WTC11 (cell line): ENCODE results near the gene PPP1CB. TPM values are rescaled to one million over a fixed set of nuclear protein-coding genes. Genes with fewer than 3 reads are reported as not detected.

Experiments
- ATAC-seq: fragments of 200-7000 bp; cut with Tn5 transposase; 2 replicates; pipeline ENCODE4 v1.10.0; 2021; ENCODE audit warnings: mild to moderate bottlenecking, moderate library complexity
- CTCF ChIA-PET: fragments of 300-600 bp; sonication (Branson Sonifier 250); formaldehyde crosslinking; loops from one replicate; lab custom pipeline; 2021; ENCODE audit warnings: antibody characterized with exemption; lab: Charles Lee
- POLR2A ChIA-PET: fragments of 350-600 bp; sonication (Branson Sonifier 250); formaldehyde crosslinking; loops from one replicate; lab custom pipeline; 2021; ENCODE audit warnings: antibody characterized with exemption; lab: Charles Lee
- DNase-seq: peaks from one replicate; pipeline ENCODE4 v3.0.0; 2021; ENCODE audit warnings: low spot score
- H3K27ac Mint-ChIP-seq: 2 replicates; pipeline ENCODE4 v1.8.0; 2021; ENCODE audit warnings: mixed read lengths
- H3K27me3 Mint-ChIP-seq: 2 replicates; pipeline ENCODE4 v1.8.0; 2021; ENCODE audit warnings: low read depth, mild to moderate bottlenecking, moderate library complexity, mixed read lengths
- H3K36me3 Mint-ChIP-seq: 2 replicates; pipeline ENCODE4 v1.8.0; 2021; ENCODE audit warnings: mixed read lengths
- H3K4me1 Mint-ChIP-seq: 2 replicates; pipeline ENCODE4 v1.8.0; 2022; ENCODE audit warnings: mixed read lengths
- H3K4me3 Mint-ChIP-seq: 2 replicates; pipeline ENCODE4 v1.8.0; 2021; ENCODE audit warnings: mild to moderate bottlenecking, moderate library complexity, mixed read lengths
- H3K9me3 Mint-ChIP-seq: 2 replicates; pipeline ENCODE4 v1.8.0; 2021; ENCODE audit warnings: mixed read lengths
- ATF1 ChIP-seq: sonication (generic); formaldehyde crosslinking; IDR thresholded peaks from 2 replicates; pipeline ENCODE4 v1.8.1; 2023; ENCODE audit warnings: mild to moderate bottlenecking, moderate library complexity, missing genetic modification reagents
- GABPB1 ChIP-seq: sonication (generic); formaldehyde crosslinking; IDR thresholded peaks from 2 replicates; pipeline ENCODE4 v1.8.1; 2023; ENCODE audit warnings: mild to moderate bottlenecking, missing genetic modification reagents
- IRF2 ChIP-seq: sonication (generic); formaldehyde crosslinking; IDR thresholded peaks from 2 replicates; pipeline ENCODE4 v1.8.0; 2022; ENCODE audit warnings: low read depth, missing genetic modification reagents, borderline replicate concordance
- KAT7 ChIP-seq: sonication (generic); formaldehyde crosslinking; IDR thresholded peaks from 2 replicates; pipeline ENCODE4 v1.8.1; 2023; ENCODE audit warnings: missing genetic modification reagents, mild to moderate bottlenecking, borderline replicate concordance
- MYBL2 ChIP-seq: sonication (generic); formaldehyde crosslinking; IDR thresholded peaks from 2 replicates; pipeline ENCODE4 v1.8.1; 2023; ENCODE audit warnings: mild to moderate bottlenecking, moderate library complexity, missing genetic modification reagents
- NR3C1 ChIP-seq: sonication (generic); formaldehyde crosslinking; conservative IDR thresholded peaks from 2 replicates; pipeline ENCODE4 v1.8.1; 2023; ENCODE audit warnings: low read depth, mild to moderate bottlenecking, missing genetic modification reagents
- RELA ChIP-seq: sonication (generic); formaldehyde crosslinking; IDR thresholded peaks from 2 replicates; pipeline ENCODE4 v1.8.1; 2022; ENCODE audit warnings: missing genetic modification reagents, mild to moderate bottlenecking, borderline replicate concordance
- SMAD3 ChIP-seq: sonication (generic); formaldehyde crosslinking; IDR thresholded peaks from 2 replicates; pipeline ENCODE4 v1.8.0; 2022; ENCODE audit warnings: missing genetic modification reagents, mild to moderate bottlenecking, borderline replicate concordance
- SMAD4 ChIP-seq: sonication (generic); formaldehyde crosslinking; IDR thresholded peaks from 2 replicates; pipeline ENCODE4 v1.8.0; 2022; ENCODE audit warnings: mild to moderate bottlenecking, missing genetic modification reagents
- TEAD1 ChIP-seq: sonication (generic); formaldehyde crosslinking; IDR thresholded peaks from 2 replicates; pipeline ENCODE4 v1.8.0; 2022; ENCODE audit warnings: mild to moderate bottlenecking, missing genetic modification reagents
- TP53 ChIP-seq: sonication (generic); formaldehyde crosslinking; IDR thresholded peaks from 2 replicates; pipeline ENCODE4 v1.8.1; 2023; ENCODE audit warnings: mild to moderate bottlenecking, missing genetic modification reagents
- ZNF219 ChIP-seq: sonication (generic); formaldehyde crosslinking; IDR thresholded peaks from 2 replicates; pipeline ENCODE4 v1.8.0; 2023; ENCODE audit warnings: missing genetic modification reagents, mild to moderate bottlenecking, borderline replicate concordance
- ZNF232 ChIP-seq: sonication (generic); formaldehyde crosslinking; IDR thresholded peaks from 2 replicates; pipeline ENCODE4 v1.8.0; 2022; ENCODE audit warnings: mild to moderate bottlenecking, missing genetic modification reagents
- total RNA-seq: library from RNA; stranded (reverse); gene quantifications from 3 replicates; pipeline ENCODE4 v1.2.3, GENCODE V29; 2021
- TF ChIP-seq, protein P1 (sequence below): sonication (generic); formaldehyde crosslinking; IDR thresholded peaks from 2 replicates; pipeline ENCODE4 v1.8.1; 2022; ENCODE audit warnings: low read depth, missing genetic modification reagents, borderline replicate concordance
- TF ChIP-seq, protein P2 (sequence below): sonication (generic); formaldehyde crosslinking; IDR thresholded peaks from 2 replicates; pipeline ENCODE4 v1.8.0; 2023; ENCODE audit warnings: missing genetic modification reagents
- TF ChIP-seq, protein P3 (sequence below): fragments of 250-450 bp; sonication (Bioruptor Pico); IDR thresholded peaks from 2 replicates; pipeline ENCODE4 v1.9.0; 2021; ENCODE audit warnings: mild to moderate bottlenecking, borderline replicate concordance
- TF ChIP-seq, protein P4 (sequence below): sonication (generic); formaldehyde crosslinking; IDR thresholded peaks from 2 replicates; pipeline ENCODE4 v1.8.1; 2023; ENCODE audit warnings: mild to moderate bottlenecking, missing genetic modification reagents, moderate library complexity
- TF ChIP-seq, protein P5 (sequence below): sonication (generic); formaldehyde crosslinking; IDR thresholded peaks from 2 replicates; pipeline ENCODE4 v1.8.1; 2023; ENCODE audit warnings: mild to moderate bottlenecking, missing genetic modification reagents, borderline replicate concordance
- TF ChIP-seq, protein P6 (sequence below): fragments of 250-450 bp; sonication (Bioruptor Pico); IDR thresholded peaks from 2 replicates; pipeline ENCODE4 v1.8.0; 2021; ENCODE audit warnings: mild to moderate bottlenecking

The PPP1CB gene
- total RNA-seq, 1 experiment from 2014 or later, result 133 TPM

DNA sequence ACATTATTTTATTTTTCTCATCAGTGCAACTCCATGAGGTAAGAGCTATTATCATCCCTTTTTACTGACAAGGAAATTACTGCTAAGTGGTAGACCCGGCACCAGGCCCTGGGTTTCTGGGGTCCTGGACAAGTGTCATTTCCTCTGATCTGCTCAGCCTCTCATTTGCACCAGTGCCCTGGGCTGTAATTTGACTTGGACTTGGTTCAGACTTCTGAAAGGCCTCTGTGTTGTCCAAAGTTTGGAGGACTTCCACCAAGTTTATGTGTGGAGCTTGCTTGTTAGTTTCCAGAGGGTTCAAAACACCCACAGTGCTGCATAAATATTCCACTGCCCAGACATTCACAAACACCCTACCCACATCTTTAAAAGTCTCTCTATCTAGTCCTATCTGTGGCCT, 44.0 kb upstream of the PPP1CB start:
- H3K36me3 Mint-ChIP-seq, result peaks cover 5% of the 10 kb centered on the region; the same call in 1 of the 2 replicates
- H3K27ac Mint-ChIP-seq, result no peak overlapping the region
- H3K27me3 Mint-ChIP-seq, result no peaks in the 10 kb centered on the region; the same call in 1 of the 2 replicates
- TF ChIP-seq GABPB1 (CRISPR knock-in tag) (no peak), TP53 (no peak), IRF2 (CRISPR knock-in tag) (no peak), NR3C1 (CRISPR knock-in tag) (no peak), ATF1 (CRISPR knock-in tag) (no peak), MYBL2 (CRISPR knock-in tag) (no peak), SMAD3 (no peak), ZNF232 (CRISPR knock-in tag) (no peak)
- TF ChIP-seq, protein P1, sequence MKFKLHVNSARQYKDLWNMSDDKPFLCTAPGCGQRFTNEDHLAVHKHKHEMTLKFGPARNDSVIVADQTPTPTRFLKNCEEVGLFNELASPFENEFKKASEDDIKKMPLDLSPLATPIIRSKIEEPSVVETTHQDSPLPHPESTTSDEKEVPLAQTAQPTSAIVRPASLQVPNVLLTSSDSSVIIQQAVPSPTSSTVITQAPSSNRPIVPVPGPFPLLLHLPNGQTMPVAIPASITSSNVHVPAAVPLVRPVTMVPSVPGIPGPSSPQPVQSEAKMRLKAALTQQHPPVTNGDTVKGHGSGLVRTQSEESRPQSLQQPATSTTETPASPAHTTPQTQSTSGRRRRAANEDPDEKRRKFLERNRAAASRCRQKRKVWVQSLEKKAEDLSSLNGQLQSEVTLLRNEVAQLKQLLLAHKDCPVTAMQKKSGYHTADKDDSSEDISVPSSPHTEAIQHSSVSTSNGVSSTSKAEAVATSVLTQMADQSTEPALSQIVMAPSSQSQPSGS, result no peak
- TF ChIP-seq, protein P2, sequence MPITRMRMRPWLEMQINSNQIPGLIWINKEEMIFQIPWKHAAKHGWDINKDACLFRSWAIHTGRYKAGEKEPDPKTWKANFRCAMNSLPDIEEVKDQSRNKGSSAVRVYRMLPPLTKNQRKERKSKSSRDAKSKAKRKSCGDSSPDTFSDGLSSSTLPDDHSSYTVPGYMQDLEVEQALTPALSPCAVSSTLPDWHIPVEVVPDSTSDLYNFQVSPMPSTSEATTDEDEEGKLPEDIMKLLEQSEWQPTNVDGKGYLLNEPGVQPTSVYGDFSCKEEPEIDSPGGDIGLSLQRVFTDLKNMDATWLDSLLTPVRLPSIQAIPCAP, result no peak
- TF ChIP-seq, protein P3, sequence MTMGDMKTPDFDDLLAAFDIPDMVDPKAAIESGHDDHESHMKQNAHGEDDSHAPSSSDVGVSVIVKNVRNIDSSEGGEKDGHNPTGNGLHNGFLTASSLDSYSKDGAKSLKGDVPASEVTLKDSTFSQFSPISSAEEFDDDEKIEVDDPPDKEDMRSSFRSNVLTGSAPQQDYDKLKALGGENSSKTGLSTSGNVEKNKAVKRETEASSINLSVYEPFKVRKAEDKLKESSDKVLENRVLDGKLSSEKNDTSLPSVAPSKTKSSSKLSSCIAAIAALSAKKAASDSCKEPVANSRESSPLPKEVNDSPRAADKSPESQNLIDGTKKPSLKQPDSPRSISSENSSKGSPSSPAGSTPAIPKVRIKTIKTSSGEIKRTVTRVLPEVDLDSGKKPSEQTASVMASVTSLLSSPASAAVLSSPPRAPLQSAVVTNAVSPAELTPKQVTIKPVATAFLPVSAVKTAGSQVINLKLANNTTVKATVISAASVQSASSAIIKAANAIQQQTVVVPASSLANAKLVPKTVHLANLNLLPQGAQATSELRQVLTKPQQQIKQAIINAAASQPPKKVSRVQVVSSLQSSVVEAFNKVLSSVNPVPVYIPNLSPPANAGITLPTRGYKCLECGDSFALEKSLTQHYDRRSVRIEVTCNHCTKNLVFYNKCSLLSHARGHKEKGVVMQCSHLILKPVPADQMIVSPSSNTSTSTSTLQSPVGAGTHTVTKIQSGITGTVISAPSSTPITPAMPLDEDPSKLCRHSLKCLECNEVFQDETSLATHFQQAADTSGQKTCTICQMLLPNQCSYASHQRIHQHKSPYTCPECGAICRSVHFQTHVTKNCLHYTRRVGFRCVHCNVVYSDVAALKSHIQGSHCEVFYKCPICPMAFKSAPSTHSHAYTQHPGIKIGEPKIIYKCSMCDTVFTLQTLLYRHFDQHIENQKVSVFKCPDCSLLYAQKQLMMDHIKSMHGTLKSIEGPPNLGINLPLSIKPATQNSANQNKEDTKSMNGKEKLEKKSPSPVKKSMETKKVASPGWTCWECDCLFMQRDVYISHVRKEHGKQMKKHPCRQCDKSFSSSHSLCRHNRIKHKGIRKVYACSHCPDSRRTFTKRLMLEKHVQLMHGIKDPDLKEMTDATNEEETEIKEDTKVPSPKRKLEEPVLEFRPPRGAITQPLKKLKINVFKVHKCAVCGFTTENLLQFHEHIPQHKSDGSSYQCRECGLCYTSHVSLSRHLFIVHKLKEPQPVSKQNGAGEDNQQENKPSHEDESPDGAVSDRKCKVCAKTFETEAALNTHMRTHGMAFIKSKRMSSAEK (CRISPR knock-in tag), result no peak
- ChIA-PET POLR2A (no interaction called here), CTCF (no interaction called here)
- DNase-seq (no peak), ATAC-seq (no peak)
- peaks cover 24% of the 10 kb centered on the region for H3K9me3 Mint-ChIP-seq
- H3K4me3 Mint-ChIP-seq, result no peak overlapping the region
- peaks cover 7% of the 10 kb centered on the region for H3K4me1 Mint-ChIP-seq

DNA sequence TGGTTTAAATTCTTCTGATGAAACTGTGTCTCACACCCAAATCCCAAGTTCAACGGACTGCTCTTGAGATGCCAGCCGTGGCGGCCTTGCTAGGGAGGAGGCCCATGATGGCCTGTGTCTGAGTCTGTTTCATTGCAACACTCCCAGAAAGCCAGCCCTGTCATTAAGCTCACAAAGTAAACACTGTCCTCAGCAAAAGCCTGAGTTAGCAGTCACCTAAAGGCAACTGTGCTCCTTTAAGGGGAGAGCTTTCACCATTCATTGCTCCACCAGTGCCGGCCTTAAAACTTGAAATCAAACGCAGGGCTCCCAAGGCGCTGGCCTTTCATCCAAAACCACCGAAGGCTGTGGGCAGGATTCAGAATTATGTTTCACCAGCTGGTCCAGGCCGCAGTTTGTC, 42.5 kb upstream of the PPP1CB start:
- ChIA-PET POLR2A (no interaction called here), CTCF (no interaction called here)
- ATAC-seq (no peak), DNase-seq (no peak)
- no peak overlapping the region for H3K4me3 Mint-ChIP-seq
- peaks cover 5% of the 10 kb centered on the region; the same call in 1 of the 2 replicates for H3K36me3 Mint-ChIP-seq
- H3K27me3 Mint-ChIP-seq, result no peaks in the 10 kb centered on the region; the same call in 1 of the 2 replicates
- peaks cover 7% of the 10 kb centered on the region for H3K4me1 Mint-ChIP-seq
- peaks cover 24% of the 10 kb centered on the region for H3K9me3 Mint-ChIP-seq
- TF ChIP-seq TP53 (no peak), GABPB1 (CRISPR knock-in tag) (0 out of 2 replicates have a peak, but pooled peaks have one; percentile 33)
- H3K27ac Mint-ChIP-seq, result no peak overlapping the region

DNA sequence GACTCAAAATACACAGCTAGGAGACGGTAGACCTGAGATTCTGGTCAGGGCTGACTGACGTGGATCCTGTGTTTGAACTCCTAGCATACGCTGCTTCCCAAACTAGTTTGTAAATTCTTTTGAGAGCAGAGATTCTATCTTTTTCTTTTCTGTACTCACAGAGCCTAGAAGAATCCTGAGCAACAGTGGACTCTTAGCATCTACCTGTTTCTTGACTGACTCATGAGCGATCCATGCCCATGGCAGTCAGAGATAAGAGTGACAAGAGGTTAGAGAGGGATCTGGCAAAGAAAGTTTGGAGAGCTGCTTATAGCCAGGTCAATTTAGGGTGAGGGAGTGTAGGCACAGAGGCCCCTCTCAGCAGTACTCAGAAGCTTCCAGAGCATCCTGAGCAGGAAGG, 41.1 kb upstream of the PPP1CB start:
- ATAC-seq, result no peak
- H3K36me3 Mint-ChIP-seq, result peaks cover 2% of the 10 kb centered on the region; the same call in 1 of the 2 replicates
- H3K9me3 Mint-ChIP-seq, result peaks cover 14% of the 10 kb centered on the region
- POLR2A ChIA-PET, result no interaction called here
- no peak overlapping the region for H3K27ac Mint-ChIP-seq
- H3K27me3 Mint-ChIP-seq, result no peaks in the 10 kb centered on the region; the same call in 1 of the 2 replicates
- CTCF ChIA-PET, result no interaction called here
- no peak overlapping the region for H3K4me3 Mint-ChIP-seq
- DNase-seq, result no peak
- H3K4me1 Mint-ChIP-seq, result peaks cover 5% of the 10 kb centered on the region
- TF ChIP-seq SMAD3 (no peak), KAT7 (no peak), ZNF219 (no peak), RELA (CRISPR knock-in tag) (no peak), TEAD1 (CRISPR knock-in tag) (no peak), SMAD4 (no peak)
- TF ChIP-seq, protein P4, sequence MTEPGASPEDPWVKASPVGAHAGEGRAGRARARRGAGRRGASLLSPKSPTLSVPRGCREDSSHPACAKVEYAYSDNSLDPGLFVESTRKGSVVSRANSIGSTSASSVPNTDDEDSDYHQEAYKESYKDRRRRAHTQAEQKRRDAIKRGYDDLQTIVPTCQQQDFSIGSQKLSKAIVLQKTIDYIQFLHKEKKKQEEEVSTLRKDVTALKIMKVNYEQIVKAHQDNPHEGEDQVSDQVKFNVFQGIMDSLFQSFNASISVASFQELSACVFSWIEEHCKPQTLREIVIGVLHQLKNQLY (CRISPR knock-in tag), result no peak
- TF ChIP-seq, protein P5, sequence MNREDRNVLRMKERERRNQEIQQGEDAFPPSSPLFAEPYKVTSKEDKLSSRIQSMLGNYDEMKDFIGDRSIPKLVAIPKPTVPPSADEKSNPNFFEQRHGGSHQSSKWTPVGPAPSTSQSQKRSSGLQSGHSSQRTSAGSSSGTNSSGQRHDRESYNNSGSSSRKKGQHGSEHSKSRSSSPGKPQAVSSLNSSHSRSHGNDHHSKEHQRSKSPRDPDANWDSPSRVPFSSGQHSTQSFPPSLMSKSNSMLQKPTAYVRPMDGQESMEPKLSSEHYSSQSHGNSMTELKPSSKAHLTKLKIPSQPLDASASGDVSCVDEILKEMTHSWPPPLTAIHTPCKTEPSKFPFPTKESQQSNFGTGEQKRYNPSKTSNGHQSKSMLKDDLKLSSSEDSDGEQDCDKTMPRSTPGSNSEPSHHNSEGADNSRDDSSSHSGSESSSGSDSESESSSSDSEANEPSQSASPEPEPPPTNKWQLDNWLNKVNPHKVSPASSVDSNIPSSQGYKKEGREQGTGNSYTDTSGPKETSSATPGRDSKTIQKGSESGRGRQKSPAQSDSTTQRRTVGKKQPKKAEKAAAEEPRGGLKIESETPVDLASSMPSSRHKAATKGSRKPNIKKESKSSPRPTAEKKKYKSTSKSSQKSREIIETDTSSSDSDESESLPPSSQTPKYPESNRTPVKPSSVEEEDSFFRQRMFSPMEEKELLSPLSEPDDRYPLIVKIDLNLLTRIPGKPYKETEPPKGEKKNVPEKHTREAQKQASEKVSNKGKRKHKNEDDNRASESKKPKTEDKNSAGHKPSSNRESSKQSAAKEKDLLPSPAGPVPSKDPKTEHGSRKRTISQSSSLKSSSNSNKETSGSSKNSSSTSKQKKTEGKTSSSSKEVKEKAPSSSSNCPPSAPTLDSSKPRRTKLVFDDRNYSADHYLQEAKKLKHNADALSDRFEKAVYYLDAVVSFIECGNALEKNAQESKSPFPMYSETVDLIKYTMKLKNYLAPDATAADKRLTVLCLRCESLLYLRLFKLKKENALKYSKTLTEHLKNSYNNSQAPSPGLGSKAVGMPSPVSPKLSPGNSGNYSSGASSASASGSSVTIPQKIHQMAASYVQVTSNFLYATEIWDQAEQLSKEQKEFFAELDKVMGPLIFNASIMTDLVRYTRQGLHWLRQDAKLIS, result no peak
- TF ChIP-seq, protein P6, sequence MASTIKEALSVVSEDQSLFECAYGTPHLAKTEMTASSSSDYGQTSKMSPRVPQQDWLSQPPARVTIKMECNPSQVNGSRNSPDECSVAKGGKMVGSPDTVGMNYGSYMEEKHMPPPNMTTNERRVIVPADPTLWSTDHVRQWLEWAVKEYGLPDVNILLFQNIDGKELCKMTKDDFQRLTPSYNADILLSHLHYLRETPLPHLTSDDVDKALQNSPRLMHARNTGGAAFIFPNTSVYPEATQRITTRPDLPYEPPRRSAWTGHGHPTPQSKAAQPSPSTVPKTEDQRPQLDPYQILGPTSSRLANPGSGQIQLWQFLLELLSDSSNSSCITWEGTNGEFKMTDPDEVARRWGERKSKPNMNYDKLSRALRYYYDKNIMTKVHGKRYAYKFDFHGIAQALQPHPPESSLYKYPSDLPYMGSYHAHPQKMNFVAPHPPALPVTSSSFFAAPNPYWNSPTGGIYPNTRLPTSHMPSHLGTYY (CRISPR knock-in tag), result no peak
